HG02623 (cell line): ENCODE data around the gene FAM114A2.

ENCODE experiments used
- ATAC-seq: cut with Tn5 transposase; IDR thresholded peaks from one replicate; pipeline ENCODE4 v1.9.1; 2021; ENCODE audit warnings: moderate library complexity; ENCODE audit not compliant: unreplicated experiment

The FAM114A2 gene

DNA sequence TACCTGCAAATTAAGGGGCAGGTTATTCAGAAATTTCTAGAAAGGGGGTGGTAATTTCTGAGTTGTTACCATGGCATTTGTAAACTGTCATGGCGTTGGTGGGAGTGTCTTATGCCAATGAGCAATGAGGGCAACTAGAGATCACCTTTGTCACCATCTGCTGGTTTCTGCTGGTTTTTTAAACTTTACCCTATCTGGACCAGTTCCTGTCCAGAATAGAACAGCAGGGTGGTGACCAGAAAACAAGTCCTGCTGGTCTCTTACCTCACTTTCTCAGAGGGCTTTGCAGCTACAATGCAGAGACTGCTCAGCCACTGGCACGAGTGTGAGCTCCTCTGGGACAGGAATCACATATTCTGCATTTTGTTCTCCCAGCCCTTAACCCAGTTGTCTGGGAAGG is 51.4 kb downstream of the FAM114A2 start:
- no peak for ATAC-seq

DNA sequence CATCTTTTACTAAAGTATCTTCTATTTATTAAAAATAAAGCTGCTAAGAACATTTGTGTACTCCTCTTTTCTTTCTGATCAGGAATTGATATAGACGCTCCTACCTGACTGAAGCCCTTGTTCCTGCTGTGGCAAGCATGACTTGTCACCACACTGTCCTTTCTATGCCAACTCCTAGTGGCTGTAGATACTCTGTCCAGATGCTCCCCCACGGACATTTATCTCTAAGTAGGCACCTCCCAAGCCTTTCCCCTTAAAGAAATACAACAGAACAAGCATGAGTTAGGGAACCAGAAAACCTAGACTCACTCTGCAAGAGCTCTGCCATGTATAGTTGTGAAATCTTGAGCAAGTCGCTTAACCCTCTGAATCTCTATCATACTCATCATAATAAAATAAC is 53.2 kb downstream of the FAM114A2 start:
- no peak for ATAC-seq

DNA sequence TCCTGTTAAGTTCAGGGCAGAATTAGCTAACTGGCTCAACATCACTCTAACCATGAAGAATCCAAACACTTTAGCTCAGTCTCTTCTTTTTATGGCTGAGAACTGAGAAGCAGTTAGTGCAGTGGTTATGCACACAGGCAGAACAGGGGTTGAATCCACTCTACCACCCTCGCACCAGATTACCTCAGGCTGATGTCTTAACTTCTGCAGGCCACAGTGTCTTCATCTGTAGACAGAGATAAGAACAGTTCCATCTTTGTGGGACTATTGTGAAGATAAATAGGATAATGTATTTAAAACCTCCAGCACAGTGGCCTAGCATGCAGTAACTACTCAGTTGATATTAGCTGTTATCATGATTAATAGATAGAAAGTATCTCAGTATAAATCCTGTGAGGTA is 54.8 kb downstream of the FAM114A2 start:
- ATAC-seq = no peak

DNA sequence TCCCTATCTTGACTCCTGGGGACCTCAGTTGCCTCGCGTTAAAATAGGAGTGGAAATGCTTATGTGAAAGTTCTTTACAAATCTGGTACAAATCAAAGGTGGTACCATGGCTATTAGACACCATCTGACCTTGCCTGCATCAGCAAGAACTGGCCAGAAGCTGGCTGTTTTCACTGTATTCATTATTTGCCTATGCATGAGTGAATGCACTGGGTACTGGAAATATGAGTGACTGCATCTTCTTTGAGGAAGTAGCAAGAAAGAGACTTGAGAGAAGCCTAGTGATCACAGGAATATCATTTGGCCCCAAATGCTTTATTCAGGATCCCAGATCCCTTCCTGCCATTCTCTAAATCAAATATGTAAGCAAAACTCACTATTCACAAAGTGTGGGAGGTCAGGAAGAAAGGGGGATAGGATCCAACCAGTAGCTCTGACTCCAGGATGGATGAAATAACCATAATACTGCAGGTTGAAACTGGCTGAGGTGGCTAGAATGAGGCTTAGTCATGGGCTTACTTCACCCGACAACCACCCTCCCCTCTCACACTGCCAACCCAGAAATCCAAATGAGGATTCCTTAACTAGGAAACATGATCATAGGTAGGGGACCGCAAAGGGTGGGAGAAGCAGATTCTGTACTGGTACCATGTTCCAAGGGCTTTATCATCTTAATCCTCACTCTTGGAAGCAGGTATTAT is 56.7 kb downstream of the FAM114A2 start:
- ATAC-seq = no peak

DNA sequence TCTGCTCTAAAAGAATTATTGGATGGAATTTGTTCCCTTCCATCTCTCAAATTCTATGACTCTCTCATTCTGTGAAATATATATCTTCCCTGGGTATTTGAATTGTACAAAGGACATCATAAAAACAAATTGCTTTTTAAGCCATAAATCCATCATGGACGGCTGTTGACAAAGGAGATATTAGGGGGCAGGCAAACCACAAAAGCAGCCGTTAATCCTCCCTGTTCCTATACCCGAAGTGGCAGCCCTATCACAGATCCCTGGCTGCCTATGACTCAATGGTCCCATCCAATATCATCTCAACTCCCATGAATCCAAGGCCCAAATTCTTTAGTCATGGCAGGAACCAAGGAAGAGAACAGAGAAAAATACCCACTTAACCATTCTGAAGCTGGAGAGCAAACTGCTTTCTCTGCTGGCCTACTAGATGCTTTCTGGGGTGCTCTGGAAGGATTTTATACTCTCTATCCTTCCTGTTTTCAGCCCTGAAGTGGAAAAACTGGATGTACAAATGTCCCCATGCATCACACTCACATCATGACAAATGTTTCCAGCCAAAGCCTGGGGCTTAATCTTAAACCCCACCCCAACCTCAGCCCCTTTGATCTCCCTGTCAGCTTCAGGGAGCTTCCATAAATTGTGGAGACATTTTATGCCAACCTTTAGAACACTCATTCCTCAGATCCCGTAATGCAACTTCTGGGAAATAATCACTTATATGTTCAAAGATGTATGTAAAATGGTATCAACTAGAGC is 59.5 kb downstream of the FAM114A2 start:
- ATAC-seq = no peak

DNA sequence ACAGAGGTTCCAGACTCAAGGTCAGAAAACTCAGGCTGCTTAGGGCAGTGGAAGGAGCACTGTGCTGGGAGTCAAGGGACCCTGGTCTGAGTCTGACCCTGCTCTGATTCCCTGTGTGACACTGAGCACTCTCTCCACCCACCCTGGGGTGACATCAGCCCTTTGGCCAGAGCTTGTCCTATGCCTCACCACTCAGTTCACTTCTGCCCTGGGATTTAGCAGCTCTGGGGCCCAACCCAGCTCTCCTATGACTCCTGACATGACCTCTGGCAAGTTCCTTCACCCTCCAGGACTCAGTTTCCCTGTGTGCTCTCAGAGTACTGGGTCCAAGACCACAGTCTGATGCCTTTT is 63.9 kb downstream of the FAM114A2 start:
- no peak for ATAC-seq

DNA sequence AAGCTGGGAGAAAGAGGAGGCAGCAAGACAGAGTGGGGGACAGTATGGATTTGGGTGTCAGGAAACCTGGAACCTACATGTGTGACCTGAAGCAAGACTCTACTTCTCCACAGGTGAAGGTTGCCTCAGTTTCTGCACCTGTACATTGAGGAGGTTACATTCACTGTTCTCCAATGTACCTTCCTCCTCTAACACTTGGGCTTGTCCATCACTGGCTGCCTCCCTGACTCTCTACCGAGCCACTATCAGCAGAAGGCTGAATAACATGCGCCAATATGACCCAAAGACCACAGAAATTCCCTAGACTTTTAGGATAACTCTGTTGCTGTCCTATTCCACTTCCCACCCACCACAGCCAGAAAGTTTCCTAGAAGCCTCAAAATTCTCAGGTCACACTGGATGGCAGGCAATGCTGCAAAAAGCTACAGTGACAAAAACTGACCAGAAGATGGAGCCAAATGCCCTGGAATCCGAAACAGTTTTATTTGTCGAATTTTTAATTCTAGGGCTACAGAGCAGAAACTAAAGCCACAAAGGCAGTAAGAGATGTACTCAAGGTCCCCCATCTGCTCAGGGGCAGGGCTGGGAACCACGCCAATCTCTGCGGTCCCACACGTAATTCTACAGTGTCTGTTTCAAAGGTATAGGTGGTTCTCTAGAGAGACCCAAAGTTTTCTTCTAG is 64.4 kb downstream of the FAM114A2 start:
- no peak for ATAC-seq

DNA sequence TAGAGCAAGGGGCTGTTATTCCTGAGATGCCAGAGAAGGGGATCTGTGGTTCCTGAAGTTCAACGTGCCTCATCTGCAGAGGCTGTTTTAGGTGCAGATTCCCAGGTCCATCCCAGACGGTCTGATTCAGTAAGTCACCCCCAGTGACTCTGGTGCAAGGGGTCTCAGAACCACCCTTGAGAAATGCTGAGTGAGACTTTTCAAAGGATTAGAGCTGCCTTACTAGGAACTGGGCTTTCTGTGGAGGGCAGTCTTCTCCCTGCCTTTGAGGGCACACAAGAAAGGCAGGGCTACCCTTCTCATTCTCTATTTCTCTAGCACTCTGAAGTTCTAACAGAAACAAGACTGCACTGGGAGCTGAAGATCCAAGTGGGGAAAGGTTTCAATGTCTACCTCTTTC is 66.5 kb downstream of the FAM114A2 start:
- no peak for ATAC-seq

DNA sequence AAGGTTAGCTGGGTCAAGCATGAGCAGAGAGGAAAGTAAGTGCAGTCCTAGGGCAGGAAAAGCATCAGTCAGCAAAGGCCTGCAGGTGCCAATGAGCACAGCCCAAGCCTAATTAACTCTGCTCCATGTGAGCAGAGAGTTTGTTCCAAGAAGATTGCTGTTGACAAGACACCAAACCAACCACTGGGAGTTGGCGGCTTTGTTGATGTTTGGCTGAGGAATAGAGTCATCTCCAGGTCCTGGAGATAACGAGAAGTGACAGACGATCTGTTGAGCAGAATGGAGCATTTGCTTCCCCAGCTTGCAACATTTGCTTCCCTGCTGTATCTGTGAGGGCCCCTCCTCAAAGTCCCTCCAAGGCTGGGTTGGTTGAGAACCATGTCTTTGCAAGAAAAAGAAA is 68.2 kb downstream of the FAM114A2 start:
- no peak for ATAC-seq

DNA sequence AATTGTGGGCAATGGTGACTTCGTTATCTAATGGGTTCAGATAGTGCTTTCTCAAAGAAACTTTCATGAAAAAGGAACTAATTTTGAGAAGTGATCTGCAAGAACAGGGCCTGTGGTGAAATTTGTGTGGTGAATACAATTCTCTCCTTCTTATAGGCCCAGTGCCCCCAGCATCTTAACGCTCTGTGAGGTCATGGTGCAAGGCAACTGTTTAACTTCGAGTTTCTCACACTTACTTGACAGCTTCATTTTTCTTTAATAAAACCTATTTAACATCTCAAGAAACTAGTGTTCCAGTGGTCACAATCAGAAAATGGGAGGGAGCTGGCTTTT is 69.2 kb downstream of the FAM114A2 start:
- ATAC-seq = no peak

DNA sequence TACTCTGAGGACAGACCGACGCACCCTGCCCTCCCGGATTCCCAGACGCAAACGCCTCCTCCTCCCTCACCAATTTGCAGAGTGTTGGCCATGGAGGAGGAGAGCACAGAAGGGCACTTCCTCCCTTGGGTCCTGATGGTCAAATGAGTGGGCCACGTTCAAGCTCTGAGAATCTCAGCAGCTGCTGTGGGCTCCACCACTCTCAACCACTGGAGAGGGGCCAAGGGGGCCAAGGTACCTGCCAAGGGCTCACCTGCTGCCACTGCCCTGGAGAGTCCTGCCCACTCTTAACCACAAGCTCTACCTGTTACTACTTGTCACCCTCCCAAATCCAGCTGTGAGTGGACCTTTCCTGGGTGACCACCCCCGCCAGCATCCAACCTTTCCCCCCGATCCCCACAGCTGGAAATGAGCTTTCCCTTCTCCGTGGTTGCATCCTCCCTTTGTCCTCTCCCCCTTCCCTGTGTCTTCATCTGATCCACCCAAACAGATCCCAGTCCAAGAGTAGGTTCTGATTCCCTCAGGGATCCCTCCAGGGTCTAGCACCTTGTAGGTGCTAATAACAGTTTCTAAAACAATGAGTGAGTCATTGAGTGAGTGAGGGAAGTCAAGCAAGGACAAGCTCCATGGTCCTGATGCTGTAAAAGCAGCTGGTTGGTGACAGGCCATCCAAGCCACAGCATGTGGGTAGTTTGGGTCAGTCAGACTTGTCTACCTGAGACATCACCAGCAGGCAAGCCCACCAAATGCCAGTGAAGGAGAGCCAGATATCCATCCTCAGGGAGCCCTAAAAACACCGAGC is 69.7 kb downstream of the FAM114A2 start:
- ATAC-seq = no peak

DNA sequence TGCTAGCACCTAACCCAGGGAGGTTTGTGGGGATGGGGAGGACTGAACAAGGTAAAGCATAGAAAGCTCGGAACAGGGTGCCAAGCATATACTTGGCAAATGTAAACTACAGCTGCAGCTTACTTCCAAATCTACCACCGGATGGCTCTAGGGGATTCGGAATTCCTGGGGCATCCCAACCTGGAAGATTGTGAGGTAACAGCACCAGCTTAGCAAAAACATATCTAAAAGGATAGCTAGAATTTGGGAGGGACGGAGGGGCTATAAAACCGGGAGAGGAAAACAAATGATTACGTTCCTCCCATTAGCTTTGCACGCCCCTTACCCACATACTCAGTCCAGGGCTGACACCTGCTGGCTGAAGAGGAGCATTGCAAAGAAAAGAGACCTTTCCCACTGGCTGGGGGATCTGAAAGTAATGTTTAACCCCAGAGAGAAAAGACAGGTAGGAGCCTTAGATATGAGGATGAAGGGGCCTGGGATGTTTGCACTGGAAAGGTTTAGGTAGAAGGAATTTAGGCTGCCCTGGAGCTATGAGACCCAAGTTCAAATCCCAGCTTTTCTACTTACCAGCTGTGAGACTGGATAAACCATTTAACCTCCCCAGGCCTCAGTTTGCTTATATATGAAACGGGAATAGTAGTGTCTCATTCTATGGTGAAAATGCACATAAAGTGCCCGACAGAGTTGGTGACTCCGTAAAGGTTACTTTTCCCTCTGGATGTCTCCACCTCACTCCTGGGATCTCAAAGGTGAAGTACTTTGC is 73.6 kb downstream of the FAM114A2 start:
- no peak for ATAC-seq

DNA sequence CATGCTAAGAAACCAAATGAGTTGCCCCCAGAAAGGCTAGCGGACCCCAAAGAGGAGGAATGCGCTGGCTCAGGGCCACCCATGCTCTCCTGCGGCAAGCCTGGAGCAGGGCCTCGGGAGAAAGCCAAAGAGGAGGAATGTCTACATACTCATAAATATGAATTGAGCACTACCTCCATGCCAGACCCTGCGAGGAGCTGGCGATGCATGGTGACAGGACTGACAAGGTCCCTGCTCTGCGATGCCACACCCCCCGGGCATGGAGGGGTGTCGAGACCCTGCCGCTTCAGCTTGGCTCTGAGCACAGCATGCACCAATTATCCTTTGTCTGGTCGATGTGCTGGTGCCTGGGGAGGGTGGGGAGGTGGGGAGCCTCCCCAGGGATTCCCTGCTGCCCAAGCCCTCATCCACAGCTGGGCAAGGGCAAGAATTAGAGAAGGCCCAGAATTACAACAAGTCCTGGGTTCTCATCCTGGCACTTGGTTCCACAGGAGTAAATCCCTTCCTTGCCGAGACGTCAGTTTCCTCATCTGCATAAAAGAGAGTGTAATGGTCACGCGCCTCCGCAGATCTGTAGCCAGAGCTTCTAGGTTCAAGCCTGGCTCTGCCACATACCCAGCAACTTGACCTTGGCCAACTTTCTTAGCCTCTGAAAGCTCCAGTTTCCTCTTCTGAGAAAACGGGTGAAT is 74.4 kb downstream of the FAM114A2 start:
- no peak for ATAC-seq

DNA sequence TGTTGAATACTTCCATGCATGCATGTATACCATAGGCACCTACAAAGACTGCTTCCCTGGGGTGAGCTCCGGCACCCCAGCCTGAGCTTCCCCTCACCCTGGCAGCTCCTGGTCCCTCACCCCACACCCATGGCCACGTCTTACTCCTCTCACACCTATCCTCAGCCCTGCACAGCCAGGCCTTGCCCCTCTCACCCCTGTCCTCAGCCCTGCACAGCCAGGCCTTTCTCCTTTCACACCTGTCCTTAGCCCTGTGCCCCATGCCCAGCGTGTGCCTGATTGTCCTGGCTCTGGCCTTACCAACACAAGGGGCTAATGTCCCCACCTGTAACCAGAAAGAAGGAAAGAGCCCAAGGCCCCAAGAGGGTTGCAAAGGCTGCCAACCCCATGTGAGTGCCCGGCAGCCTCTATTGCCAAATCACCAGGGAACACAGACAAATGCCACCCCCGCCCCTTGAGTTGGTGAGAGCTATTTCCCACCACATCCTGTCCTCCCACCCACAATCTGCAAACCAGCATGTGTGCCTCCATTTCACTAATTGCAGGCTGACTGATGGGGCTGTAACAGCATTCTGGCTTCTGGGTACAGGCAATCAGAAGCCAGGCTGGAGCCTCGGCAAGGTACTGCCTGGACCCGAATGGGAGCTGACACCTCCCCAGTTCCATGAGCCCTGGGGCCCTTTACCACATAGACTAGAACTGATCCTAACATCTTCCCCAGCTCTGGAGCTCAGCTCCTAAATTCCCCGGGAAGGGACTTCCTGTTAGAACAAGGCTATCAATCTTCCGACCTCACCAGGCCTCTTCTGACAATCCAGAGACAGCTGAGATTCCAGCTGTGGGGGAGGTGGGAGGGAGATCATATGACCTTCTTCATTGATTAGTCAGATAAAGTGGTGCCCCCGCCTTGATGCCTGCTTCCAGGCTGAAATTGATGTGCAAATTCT is 78.2 kb downstream of the FAM114A2 start:
- ATAC-seq = no peak

DNA sequence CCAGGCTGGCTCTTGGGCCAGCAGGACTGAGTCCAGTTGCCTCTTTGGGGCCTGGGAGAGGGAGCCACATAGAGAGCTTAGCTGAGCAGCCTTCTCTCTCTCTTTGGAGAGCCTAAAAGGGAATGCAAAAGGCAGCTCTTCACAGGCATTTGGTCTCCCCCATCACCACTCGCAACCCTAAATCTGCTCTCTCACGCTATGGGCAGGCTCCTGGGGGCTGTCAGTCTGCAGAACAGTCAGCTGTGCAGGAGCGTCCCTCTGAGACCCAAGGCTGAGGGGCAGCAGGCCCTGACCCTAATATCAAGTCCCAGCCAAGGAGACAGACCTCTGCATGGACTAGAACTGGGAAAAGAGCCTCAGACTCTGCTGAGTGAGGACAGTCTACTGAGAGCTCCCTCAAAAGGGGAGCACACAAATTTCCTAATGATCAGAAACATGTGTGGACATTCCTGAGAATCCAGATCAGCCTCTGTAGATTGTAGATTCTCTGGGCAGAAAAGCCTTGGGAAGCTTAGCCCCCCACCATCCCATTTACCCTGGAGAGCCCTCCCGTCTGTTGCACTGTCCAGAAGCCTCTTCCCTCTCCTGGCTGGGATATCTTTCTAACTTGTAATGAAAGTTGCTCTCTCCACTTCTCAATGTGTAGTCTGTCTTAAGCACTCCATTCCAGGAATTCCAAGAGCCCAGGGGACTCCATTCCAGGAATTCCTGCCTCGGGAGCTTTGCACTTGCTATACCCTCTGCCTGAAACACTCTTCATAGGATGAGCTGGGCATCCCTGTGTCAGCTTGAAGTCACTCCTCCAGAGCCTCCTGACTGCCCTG is 79.4 kb downstream of the FAM114A2 start:
- no peak for ATAC-seq

DNA sequence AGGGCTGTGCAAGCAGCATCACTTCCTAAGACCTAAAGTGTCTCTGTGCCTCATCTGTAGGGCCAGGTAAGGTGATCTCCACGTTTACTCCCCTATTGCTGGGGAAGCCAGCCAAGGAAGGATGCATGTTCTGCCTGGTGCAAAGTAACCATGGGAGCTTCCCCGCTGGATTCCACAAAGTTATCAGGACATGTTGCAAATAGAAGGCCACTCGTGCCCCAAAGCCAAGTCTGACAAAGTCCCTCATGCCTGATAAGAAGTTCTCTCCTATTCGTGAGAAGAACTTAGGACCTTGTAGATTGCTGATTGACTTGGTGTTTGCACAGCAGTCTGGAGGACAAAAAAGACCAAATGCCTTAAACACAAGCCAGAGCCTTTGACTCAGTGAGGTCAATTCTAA is 81.5 kb downstream of the FAM114A2 start:
- no peak for ATAC-seq

DNA sequence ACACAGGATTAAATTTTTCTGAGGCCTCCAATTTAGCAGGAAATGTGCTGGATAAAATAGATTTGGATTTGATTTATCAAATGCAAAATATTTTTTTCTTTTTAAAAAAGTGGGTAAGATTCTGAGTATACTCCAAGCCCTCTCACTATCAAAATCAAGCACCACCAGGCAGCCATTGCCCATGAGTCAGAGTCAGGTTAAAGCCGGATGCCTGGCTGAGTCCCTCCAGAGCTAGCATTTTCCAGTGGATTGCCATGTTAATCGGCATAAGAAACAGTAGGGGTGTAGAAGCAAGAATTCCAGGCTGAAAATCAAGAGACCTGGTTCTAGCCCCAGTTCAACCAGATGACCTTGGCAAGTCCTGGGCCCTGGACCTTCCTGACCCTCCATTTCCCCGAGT is 85.3 kb downstream of the FAM114A2 start:
- no peak for ATAC-seq

DNA sequence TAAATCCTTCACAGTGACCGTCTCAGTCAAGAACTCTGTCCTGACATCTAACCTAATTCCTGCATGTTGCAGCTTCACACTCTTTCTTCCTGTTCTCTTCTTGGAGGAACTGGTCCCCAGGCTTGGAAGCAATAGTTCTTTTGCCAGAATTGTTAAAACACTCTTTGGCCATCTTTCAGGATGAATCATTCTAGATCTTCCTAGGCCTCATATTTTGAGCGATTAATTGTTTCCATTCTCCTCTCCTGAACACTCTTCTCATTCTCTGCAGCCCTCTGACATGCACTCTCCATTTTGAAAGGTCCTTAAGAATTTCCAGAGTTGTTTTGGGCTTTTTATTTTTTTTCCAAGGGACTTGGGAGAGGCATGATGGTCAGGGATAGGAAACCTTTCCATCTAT is 85.8 kb downstream of the FAM114A2 start:
- ATAC-seq = no peak
